ENCODE data around the gene ARSA.

DNA sequence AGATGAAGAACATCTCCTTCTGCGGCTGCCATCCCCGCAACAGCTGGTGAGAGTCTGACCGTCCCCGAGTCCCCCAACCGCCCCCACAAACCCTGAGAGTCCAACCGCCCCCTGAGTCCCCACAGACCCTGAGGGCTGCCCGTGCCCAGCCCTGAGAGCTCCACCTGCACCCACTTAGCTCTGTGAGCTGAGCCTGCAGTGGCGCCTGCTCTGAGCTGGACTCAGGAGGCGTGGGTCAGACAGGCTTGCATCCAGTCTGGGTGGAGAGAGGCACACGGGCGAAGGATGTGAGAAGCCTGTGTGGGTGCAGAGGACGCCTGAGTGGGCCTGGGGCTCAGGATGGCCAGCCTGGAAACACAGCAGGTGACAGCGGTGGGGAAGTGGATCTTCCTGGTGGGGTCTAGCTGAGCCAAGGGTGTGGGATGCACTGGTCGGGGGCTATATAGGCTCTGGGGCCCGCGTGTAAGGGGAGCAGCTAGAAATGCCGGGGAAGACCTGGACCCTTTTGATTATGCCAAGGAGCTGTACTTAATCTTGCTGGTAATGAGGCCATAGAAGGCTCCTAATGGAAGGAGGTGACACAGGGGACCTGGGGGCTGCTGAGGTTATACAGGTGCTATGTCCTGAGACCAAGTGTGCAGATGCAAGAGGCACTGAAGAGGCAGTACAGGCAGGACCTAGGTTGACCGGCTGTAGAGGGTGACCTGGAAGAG lies 20.9 kb downstream of the ARSA start:
- TF ChIP-seq ZNF621 (tag by site-specific recombination; IDR thresholded peaks at IDR 0.05) = no peak
- no peak for TF ChIP-seq RBAK (tag by site-specific recombination; IDR thresholded peaks at IDR 0.05)
- TF ChIP-seq ZNF175 (tag by site-specific recombination; IDR thresholded peaks at IDR 0.05) = no peak
- TF ChIP-seq, protein P1, sequence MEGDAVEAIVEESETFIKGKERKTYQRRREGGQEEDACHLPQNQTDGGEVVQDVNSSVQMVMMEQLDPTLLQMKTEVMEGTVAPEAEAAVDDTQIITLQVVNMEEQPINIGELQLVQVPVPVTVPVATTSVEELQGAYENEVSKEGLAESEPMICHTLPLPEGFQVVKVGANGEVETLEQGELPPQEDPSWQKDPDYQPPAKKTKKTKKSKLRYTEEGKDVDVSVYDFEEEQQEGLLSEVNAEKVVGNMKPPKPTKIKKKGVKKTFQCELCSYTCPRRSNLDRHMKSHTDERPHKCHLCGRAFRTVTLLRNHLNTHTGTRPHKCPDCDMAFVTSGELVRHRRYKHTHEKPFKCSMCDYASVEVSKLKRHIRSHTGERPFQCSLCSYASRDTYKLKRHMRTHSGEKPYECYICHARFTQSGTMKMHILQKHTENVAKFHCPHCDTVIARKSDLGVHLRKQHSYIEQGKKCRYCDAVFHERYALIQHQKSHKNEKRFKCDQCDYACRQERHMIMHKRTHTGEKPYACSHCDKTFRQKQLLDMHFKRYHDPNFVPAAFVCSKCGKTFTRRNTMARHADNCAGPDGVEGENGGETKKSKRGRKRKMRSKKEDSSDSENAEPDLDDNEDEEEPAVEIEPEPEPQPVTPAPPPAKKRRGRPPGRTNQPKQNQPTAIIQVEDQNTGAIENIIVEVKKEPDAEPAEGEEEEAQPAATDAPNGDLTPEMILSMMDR (tag by site-specific recombination; IDR thresholded peaks at IDR 0.05) = no peak
- no peak for TF ChIP-seq ZNF639 (tag by site-specific recombination; IDR thresholded peaks at IDR 0.05)
- TF ChIP-seq MYNN (tag by site-specific recombination; IDR thresholded peaks at IDR 0.05; ENCODE audit: borderline replicate concordance) = no peak
- no peak for TF ChIP-seq ZNF558 (tag by site-specific recombination; IDR thresholded peaks at IDR 0.05)
- TF ChIP-seq ZNF10 (tag by site-specific recombination; IDR thresholded peaks at IDR 0.05) = no peak
- no peak for TF ChIP-seq ZNF26 (tag by site-specific recombination; IDR thresholded peaks at IDR 0.05)
- TF ChIP-seq ZNF623 (tag by site-specific recombination; IDR thresholded peaks at IDR 0.05) = no peak
- TF ChIP-seq ZNF184 (tag by site-specific recombination; IDR thresholded peaks at IDR 0.05) = no peak
- TF ChIP-seq, protein P2, sequence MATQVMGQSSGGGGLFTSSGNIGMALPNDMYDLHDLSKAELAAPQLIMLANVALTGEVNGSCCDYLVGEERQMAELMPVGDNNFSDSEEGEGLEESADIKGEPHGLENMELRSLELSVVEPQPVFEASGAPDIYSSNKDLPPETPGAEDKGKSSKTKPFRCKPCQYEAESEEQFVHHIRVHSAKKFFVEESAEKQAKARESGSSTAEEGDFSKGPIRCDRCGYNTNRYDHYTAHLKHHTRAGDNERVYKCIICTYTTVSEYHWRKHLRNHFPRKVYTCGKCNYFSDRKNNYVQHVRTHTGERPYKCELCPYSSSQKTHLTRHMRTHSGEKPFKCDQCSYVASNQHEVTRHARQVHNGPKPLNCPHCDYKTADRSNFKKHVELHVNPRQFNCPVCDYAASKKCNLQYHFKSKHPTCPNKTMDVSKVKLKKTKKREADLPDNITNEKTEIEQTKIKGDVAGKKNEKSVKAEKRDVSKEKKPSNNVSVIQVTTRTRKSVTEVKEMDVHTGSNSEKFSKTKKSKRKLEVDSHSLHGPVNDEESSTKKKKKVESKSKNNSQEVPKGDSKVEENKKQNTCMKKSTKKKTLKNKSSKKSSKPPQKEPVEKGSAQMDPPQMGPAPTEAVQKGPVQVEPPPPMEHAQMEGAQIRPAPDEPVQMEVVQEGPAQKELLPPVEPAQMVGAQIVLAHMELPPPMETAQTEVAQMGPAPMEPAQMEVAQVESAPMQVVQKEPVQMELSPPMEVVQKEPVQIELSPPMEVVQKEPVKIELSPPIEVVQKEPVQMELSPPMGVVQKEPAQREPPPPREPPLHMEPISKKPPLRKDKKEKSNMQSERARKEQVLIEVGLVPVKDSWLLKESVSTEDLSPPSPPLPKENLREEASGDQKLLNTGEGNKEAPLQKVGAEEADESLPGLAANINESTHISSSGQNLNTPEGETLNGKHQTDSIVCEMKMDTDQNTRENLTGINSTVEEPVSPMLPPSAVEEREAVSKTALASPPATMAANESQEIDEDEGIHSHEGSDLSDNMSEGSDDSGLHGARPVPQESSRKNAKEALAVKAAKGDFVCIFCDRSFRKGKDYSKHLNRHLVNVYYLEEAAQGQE (tag by site-specific recombination; IDR thresholded peaks at IDR 0.05) = no peak
